ENCODE results near the gene GPR15. TPM values are rescaled to one million over a fixed set of nuclear protein-coding genes. Genes with fewer than 3 reads are reported as not detected.

The GPR15 gene
- total RNA-seq, 4 donors from 2014 or later, result not detected

DNA sequence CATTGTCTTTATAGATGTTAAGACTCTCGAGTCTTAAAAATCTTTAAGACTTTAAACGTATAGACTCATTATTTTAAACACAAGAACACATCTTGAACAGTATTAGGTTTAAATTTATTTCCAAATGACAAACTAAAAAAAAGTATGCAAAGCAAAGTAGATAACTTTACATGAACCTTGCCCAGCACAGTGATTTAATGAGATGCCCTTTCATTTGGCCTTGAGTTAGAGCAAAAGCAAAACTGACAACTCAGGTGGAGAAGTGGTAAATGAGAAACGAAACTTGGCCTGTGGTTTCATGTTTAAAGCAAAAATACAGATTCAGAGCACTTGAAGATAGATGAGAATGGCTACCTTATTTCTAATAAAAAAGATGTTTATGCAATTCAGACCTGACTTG, 8.6 kb downstream of the GPR15 start:
- H3K4me3 ChIP-seq (ENCODE audit: low read depth, poor library complexity, severe bottlenecking), result no peak overlapping the region
- WGBS, 2 donors, result 83 to 87% methylated on average over 3 of the region's 3 CpGs
- no peak for DNase-seq (ENCODE audit: low spot score in 2 of 2)

DNA sequence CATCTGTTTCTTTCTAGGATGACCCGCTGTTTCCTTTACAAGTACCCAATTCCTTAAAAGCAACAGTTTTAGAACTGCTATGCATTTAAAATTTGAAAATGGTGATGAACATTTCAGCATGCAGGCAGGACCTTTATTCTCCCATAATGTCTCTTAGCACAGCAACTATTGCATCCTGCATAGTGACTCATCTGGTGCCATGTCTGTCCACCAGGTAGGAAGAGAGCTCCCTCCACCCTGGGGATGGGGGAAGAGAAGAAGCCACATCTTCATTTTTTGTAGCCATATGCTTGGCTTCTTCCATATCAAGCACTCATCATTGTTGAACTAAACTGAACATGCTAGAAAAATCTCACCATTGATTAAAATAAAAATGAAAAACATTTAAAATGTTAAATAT, 9.9 kb downstream of the GPR15 start:
- intact Hi-C loops (cut with DNase I; ENCODE audit: low total_unique reads), result no loop called here
- no peak for DNase-seq (ENCODE audit: low spot score in 2 of 2)
- 97 to 100% methylated on average over 1 of the region's 1 CpG for WGBS, 2 donors
- no peak for TF ChIP-seq POLR2A (IDR thresholded peaks at IDR 0.05)
- TF ChIP-seq, protein P1, sequence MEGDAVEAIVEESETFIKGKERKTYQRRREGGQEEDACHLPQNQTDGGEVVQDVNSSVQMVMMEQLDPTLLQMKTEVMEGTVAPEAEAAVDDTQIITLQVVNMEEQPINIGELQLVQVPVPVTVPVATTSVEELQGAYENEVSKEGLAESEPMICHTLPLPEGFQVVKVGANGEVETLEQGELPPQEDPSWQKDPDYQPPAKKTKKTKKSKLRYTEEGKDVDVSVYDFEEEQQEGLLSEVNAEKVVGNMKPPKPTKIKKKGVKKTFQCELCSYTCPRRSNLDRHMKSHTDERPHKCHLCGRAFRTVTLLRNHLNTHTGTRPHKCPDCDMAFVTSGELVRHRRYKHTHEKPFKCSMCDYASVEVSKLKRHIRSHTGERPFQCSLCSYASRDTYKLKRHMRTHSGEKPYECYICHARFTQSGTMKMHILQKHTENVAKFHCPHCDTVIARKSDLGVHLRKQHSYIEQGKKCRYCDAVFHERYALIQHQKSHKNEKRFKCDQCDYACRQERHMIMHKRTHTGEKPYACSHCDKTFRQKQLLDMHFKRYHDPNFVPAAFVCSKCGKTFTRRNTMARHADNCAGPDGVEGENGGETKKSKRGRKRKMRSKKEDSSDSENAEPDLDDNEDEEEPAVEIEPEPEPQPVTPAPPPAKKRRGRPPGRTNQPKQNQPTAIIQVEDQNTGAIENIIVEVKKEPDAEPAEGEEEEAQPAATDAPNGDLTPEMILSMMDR (IDR thresholded peaks at IDR 0.05), result no peak
- no peak overlapping the region for H3K4me3 ChIP-seq (ENCODE audit: low read depth, poor library complexity, severe bottlenecking)

More for the DNA sequence above, 8.6 kb downstream of the GPR15 start:
- intact Hi-C loops (cut with DNase I; ENCODE audit: low total_unique reads), result no loop called here
- TF ChIP-seq POLR2A (IDR thresholded peaks at IDR 0.05), result no peak
- TF ChIP-seq, protein P1 (IDR thresholded peaks at IDR 0.05), result no peak

DNA sequence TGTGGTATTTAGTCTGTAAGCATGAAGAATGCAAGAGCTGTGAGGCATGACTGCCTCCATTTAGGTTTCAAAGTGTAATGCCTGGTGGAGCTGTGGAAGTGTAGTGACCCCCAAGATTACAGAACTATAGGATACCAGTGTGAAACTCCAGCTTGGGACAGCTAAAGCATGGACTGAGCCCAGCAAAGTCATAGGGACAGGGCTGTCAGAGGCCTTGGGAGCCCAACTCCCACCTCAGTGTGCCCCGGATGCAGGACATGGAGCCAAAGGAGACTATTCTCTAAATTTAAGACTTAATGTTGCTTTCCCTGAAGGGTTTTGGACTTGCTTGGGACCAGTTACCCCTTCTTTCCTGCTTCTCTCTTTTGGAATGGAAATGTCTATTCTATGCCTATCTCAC, 10.8 kb downstream of the GPR15 start:
- intact Hi-C loops (cut with DNase I; ENCODE audit: low total_unique reads), result no loop called here
- WGBS, 2 donors, result 92 to 93% methylated on average over 1 of the region's 1 CpG
- no peak for TF ChIP-seq POLR2A (IDR thresholded peaks at IDR 0.05)
- TF ChIP-seq, protein P1 (IDR thresholded peaks at IDR 0.05), result no peak
- no peak overlapping the region for H3K4me3 ChIP-seq (ENCODE audit: low read depth, poor library complexity, severe bottlenecking)
- no peak for DNase-seq (ENCODE audit: low spot score in 2 of 2)

DNA sequence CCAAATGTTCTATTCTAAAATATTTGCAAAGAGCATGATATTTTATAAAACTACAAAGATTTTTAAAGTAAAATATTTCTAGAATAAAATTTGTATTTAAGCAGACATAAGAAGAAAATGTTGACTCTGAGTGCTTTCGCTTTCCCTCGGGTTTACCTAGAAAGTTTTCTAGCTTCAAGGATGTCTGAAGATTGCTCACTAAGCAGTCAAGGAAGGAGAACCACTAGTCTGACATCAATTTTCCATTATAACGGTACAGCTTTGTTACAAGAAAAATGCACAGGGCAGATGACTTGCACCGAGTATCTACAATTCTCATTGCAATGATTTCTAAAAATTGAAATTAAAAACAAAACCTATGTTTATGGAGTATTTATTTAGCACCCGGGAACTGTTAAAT, 14.2 kb downstream of the GPR15 start:
- no peak for DNase-seq (ENCODE audit: low spot score in 2 of 2)
- H3K4me3 ChIP-seq (ENCODE audit: low read depth, poor library complexity, severe bottlenecking), result no peak overlapping the region
- WGBS, 2 donors, result 81 to 85% methylated on average over 5 of the region's 5 CpGs
- TF ChIP-seq, protein P1 (IDR thresholded peaks at IDR 0.05), result no peak
- TF ChIP-seq POLR2A (IDR thresholded peaks at IDR 0.05), result no peak
- intact Hi-C loops (cut with DNase I; ENCODE audit: low total_unique reads), result no loop called here

DNA sequence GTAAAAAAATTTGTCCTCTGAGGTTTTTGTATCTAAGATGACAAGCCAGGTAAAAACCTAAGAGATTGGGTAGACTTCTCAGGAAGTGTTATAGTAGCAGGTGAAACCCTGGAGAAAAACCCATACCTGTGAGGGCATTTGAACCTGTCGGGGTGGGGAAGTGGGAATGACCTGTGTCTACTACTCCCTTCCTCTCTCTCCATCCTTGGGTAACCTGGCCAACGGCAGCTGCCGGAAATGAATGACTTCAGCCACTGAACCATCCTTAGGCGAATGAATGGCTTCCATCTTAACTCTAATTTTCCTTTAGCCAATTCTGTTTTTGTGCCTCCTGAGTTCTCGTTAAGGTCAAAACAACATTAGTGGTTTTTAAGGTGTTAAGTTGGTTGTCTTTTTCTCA, 16.8 kb downstream of the GPR15 start:
- no peak overlapping the region for H3K4me3 ChIP-seq (ENCODE audit: low read depth, poor library complexity, severe bottlenecking)
- no peak for DNase-seq (ENCODE audit: low spot score in 2 of 2)
- TF ChIP-seq, protein P1 (IDR thresholded peaks at IDR 0.05), result no peak
- TF ChIP-seq POLR2A (IDR thresholded peaks at IDR 0.05), result no peak
- WGBS, 2 donors, result 68 to 74% methylated on average over 5 of the region's 5 CpGs
- intact Hi-C loops (cut with DNase I; ENCODE audit: low total_unique reads), result no loop called here

DNA sequence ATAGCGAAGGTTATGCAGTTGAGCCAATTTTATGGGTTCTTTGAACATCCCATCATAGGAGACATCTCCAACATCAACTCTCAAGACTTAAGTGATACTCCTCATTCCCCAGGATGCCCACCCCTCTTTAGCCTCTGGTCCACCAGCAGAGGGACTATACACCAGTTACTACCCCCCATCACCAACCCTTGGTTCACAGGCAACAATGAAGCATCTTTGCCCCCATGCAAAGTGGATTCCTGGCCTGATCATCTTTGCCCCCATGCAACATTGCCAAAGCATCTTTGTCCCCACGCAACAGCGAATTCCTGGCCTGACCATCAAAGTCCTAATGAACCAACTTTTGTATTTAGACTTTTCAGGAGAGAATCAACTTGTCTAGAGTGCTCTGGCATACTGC, 19.1 kb downstream of the GPR15 start:
- no peak overlapping the region for H3K4me3 ChIP-seq (ENCODE audit: low read depth, poor library complexity, severe bottlenecking)
- TF ChIP-seq, protein P1 (IDR thresholded peaks at IDR 0.05), result no peak
- TF ChIP-seq POLR2A (IDR thresholded peaks at IDR 0.05), result no peak
- 95 to 96% methylated on average over 3 of the region's 3 CpGs for WGBS, 2 donors
- intact Hi-C loops (cut with DNase I; ENCODE audit: low total_unique reads), result no loop called here
- DNase-seq (ENCODE audit: low spot score in 2 of 2), result no peak
